IPS-NIHi11 (cell line): ENCODE measurements around the gene ANKRD13B.
"Not testable (repeated sequence)": the region's sequence is repeated elsewhere in the genome, so short reads cannot be mapped to it uniquely, and the experiment has no call there.

Experiments used
- DNase-seq: peaks from one replicate; pipeline ENCODE4 v3.0.0; 2012; ENCODE audit warnings: mixed read lengths, low spot score

ANKRD13B gene

GRCh38 chr17:29592850-29593551 is at the start of gene ANKRD13B:
TSS of gene ANKRD13B (plus strand) at chr17:29593132. CDS start at chr17:29593622, 490 bp downstream.
- DNase-seq, result no peak

- no peak for DNase-seq
Measured at GRCh38 chr17:29544066-29544465, 48.9 kb upstream of the ANKRD13B start.

- DNase-seq, result no peak
Measured at GRCh38 chr17:29546085-29546484, 46.8 kb upstream of the ANKRD13B start.

GRCh38 chr17:29546830-29547229 is 46.1 kb upstream of the ANKRD13B start:
- no peak for DNase-seq

- DNase-seq, result no peak
Measured at GRCh38 chr17:29549177-29549923, 43.6 kb upstream of the ANKRD13B start.

- no peak for DNase-seq
Measured at GRCh38 chr17:29555840-29556239, 37.1 kb upstream of the ANKRD13B start.

- no peak for DNase-seq
Measured at GRCh38 chr17:29557085-29557738, 35.7 kb upstream of the ANKRD13B start.

- DNase-seq, result no peak
Measured at GRCh38 chr17:29557739-29558116, 35.2 kb upstream of the ANKRD13B start.

- not testable (repeated sequence) for DNase-seq
Measured at GRCh38 chr17:29558139-29558538, 34.8 kb upstream of the ANKRD13B start.

- DNase-seq, result no peak
Measured at GRCh38 chr17:29559640-29560039, 33.3 kb upstream of the ANKRD13B start.

- no peak for DNase-seq
Measured at GRCh38 chr17:29560316-29560715, 32.6 kb upstream of the ANKRD13B start.

GRCh38 chr17:29561554-29562517 is 31.1 kb upstream of the ANKRD13B start:
- no peak for DNase-seq

- DNase-seq, result no peak
Measured at GRCh38 chr17:29562615-29563014, 30.3 kb upstream of the ANKRD13B start.

- no peak for DNase-seq
Measured at GRCh38 chr17:29563816-29564215, 29.1 kb upstream of the ANKRD13B start.

GRCh38 chr17:29565643-29566472 is 27.1 kb upstream of the ANKRD13B start:
- DNase-seq, result peak; percentile 64

- peak; percentile 83 for DNase-seq
Measured at GRCh38 chr17:29566473-29567303, 26.2 kb upstream of the ANKRD13B start, which contains the start of gene ABHD15. TSS of gene ABHD15 (minus strand) at chr17:29567037. CDS start at chr17:29566966, 71 bp downstream.

- peak; percentile 42 for DNase-seq
Measured at GRCh38 chr17:29567304-29567553, 25.7 kb upstream of the ANKRD13B start.

GRCh38 chr17:29567554-29568330 is 25.2 kb upstream of the ANKRD13B start:
- DNase-seq, result peak; percentile 78
